Measurements from ENCODE around the gene ATP13A5.

GRCh38 chr3:193389335-193389734 lies 10.8 kb upstream of the ATP13A5 start:
- TF ChIP-seq CTCF (IDR thresholded peaks at IDR 0.05) (no peak), TCF7L2 (IDR thresholded peaks at IDR 0.05; ENCODE audit: low read depth, low read length) (no peak), REST (IDR thresholded peaks at IDR 0.05; ENCODE audit: insufficient read depth in 1 of 2, low read depth in 2 of 2, low read length in 1 of 2) (no peak)

All from Panc1 (cell line).